Measurements from ENCODE around the gene KIF16B. TPM values are rescaled to one million over a fixed set of nuclear protein-coding genes. Genes with fewer than 3 reads are reported as not detected.

Gene KIF16B
- total and polyA plus RNA-seq, 2 of the 13 experiments (the other 11 are each of a cell fraction or from before 2014, with no cell fraction given), result 6.9 to 18.0 TPM

DNA sequence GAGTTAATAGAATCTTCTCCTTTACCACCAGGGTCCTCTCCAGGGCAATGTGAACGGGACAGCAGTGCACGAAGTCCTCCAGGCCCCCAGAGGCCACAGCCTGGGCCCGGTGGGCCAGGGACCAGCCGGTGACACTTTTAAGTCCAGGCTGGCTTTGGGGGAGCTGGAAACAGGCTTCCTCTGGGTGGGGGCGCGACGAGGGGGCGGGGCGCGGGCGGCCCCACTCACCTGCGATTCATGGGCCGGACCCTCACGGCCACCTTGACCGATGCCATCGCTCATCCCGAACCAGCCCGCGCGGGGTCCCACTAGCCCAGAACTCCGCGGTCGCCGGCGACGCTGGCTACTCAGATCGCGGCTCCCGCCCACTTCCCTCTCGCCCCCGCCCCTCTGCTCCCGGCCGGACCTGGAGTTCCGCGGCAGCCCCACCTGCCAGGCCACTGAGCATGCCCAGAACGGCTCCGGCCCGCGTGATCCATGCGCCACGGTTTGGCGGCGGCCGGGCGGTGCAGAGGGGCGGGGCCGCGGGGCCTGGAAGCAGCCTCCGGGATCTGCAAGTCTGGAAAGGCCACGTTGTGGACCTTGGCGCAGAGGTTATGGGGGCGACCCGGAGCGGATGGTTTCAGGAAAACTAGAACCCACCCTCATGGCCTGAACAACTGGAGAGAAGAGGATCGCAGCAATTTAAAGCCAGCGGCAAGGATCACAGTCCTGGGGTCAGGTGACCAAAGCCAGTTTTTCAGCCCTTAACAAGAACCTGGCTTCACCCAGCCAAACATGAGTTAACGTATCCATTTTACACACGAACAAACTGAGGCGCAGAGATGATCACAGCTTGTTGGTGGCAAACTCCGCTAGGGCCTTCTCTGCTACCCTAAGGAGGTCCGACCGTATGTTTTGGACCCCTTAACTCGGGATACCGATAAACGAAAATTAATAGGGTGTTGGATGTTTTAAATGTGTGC lies at the start of gene KIF16B (continued):
- TF ChIP-seq ZNF496 (CRISPR knock-in tag; IDR thresholded peaks at IDR 0.05; ENCODE audit: insufficient replicate concordance) (no peak), SRF (IDR thresholded peaks at IDR 0.05; ENCODE audit: low read depth, low read length) (peak; percentile 38; the same call in 1 of the 2 replicates), ISX (CRISPR knock-in tag; conservative IDR thresholded peaks at IDR 0.05) (no peak), KDM5B (CRISPR knock-in tag; IDR thresholded peaks at IDR 0.05; ENCODE audit: borderline replicate concordance) (peak; percentile 97), ZSCAN22 (CRISPR knock-in tag; IDR thresholded peaks at IDR 0.05) (no peak), ZNF138 (CRISPR knock-in tag; IDR thresholded peaks at IDR 0.05; ENCODE audit: low read depth) (no peak; the same call in none of the 2 replicates), FOXO1 (CRISPR knock-in tag; IDR thresholded peaks at IDR 0.05) (peak; percentile 83), XRCC5 (optimal IDR thresholded peaks at IDR 0.05; ENCODE audit: low read length) (peak; percentile 100), ZNF451 (CRISPR knock-in tag; IDR thresholded peaks at IDR 0.05) (peak; percentile 96), REXO4 (CRISPR knock-in tag; IDR thresholded peaks at IDR 0.05; ENCODE audit: borderline replicate concordance) (no peak), ZNF562 (CRISPR knock-in tag; IDR thresholded peaks at IDR 0.05; ENCODE audit: borderline replicate concordance) (no peak), SMARCE1 (IDR thresholded peaks at IDR 0.05; ENCODE audit: borderline replicate concordance) (no peak), ZNF775 (CRISPR knock-in tag; IDR thresholded peaks at IDR 0.05; ENCODE audit: borderline replicate concordance) (no peak), ZFYVE20 (CRISPR knock-in tag; IDR thresholded peaks at IDR 0.05; ENCODE audit: borderline replicate concordance, low read depth) (0 out of 2 replicates have a peak, but pooled peaks have one; percentile 87), STAG1 (CRISPR knock-in tag; IDR thresholded peaks at IDR 0.05) (peak; percentile 37; the same call in 1 of the 2 replicates), ZNF644 (CRISPR knock-in tag; IDR thresholded peaks at IDR 0.05; ENCODE audit: low read depth) (peak; percentile 55; the same call in 1 of the 2 replicates), RAD51 (IDR thresholded peaks at IDR 0.05; ENCODE audit: borderline replicate concordance) (0 out of 2 replicates have a peak, but pooled peaks have one; percentile 36), ZMAT5 (CRISPR knock-in tag; IDR thresholded peaks at IDR 0.05; ENCODE audit: borderline replicate concordance, low read depth) (no peak), MYNN (CRISPR knock-in tag; IDR thresholded peaks at IDR 0.05; ENCODE audit: low read depth) (peak; percentile 25; the same call in 1 of the 2 replicates), TEAD3 (CRISPR knock-in tag; optimal IDR thresholded peaks at IDR 0.05; ENCODE audit: borderline replicate concordance) (peak; percentile 86)
- TF ChIP-seq, protein P1, sequence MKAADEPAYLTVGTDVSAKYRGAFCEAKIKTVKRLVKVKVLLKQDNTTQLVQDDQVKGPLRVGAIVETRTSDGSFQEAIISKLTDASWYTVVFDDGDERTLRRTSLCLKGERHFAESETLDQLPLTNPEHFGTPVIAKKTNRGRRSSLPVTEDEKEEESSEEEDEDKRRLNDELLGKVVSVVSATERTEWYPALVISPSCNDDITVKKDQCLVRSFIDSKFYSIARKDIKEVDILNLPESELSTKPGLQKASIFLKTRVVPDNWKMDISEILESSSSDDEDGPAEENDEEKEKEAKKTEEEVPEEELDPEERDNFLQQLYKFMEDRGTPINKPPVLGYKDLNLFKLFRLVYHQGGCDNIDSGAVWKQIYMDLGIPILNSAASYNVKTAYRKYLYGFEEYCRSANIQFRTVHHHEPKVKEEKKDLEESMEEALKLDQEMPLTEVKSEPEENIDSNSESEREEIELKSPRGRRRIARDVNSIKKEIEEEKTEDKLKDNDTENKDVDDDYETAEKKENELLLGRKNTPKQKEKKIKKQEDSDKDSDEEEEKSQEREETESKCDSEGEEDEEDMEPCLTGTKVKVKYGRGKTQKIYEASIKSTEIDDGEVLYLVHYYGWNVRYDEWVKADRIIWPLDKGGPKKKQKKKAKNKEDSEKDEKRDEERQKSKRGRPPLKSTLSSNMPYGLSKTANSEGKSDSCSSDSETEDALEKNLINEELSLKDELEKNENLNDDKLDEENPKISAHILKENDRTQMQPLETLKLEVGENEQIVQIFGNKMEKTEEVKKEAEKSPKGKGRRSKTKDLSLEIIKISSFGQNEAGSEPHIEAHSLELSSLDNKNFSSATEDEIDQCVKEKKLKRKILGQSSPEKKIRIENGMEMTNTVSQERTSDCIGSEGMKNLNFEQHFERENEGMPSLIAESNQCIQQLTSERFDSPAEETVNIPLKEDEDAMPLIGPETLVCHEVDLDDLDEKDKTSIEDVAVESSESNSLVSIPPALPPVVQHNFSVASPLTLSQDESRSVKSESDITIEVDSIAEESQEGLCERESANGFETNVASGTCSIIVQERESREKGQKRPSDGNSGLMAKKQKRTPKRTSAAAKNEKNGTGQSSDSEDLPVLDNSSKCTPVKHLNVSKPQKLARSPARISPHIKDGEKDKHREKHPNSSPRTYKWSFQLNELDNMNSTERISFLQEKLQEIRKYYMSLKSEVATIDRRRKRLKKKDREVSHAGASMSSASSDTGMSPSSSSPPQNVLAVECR (CRISPR knock-in tag; IDR thresholded peaks at IDR 0.05; ENCODE audit: borderline replicate concordance), result peak; percentile 96
- TF ChIP-seq, protein P2, sequence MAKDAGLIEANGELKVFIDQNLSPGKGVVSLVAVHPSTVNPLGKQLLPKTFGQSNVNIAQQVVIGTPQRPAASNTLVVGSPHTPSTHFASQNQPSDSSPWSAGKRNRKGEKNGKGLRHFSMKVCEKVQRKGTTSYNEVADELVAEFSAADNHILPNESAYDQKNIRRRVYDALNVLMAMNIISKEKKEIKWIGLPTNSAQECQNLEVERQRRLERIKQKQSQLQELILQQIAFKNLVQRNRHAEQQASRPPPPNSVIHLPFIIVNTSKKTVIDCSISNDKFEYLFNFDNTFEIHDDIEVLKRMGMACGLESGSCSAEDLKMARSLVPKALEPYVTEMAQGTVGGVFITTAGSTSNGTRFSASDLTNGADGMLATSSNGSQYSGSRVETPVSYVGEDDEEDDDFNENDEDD (CRISPR knock-in tag; IDR thresholded peaks at IDR 0.05; ENCODE audit: borderline replicate concordance), result peak; percentile 86
- TF ChIP-seq, protein P3, sequence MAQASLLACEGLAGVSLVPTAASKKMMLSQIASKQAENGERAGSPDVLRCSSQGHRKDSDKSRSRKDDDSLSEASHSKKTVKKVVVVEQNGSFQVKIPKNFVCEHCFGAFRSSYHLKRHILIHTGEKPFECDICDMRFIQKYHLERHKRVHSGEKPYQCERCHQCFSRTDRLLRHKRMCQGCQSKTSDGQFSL (CRISPR knock-in tag; IDR thresholded peaks at IDR 0.05), result 0 out of 2 replicates have a peak, but pooled peaks have one; percentile 11
